ENCODE results near the gene MYO1G.

The MYO1G gene

GRCh38 chr7:44980393-44981034 lies 1.7 kb upstream of the MYO1G start:
- peak in 4 of 5 donors; percentile 42 to 91 (median 56) for DNase-seq

GRCh38 chr7:44979481-44980392 lies 922 bp upstream of the MYO1G start:
- DNase-seq: no peak

- DNase-seq: peak in 1 of 5 donors; percentile 57
These were observed 868 bp downstream of the MYO1G start for GRCh38 chr7:44977959-44978335.

- peak in 4 of 5 donors; percentile 48 to 91 (median 54) for DNase-seq
These were observed 1.4 kb downstream of the MYO1G start for GRCh38 chr7:44977304-44977958.

- no peak for DNase-seq
These were observed 2.0 kb downstream of the MYO1G start for GRCh38 chr7:44976746-44977196.

- DNase-seq: no peak
These were observed 2.6 kb downstream of the MYO1G start for GRCh38 chr7:44976040-44976745.

- DNase-seq: no peak
These were observed 3.3 kb downstream of the MYO1G start for GRCh38 chr7:44975331-44976039.

- DNase-seq: no peak
These were observed 4.3 kb downstream of the MYO1G start for GRCh38 chr7:44974549-44974948.

- peak in 3 of 5 donors; percentile 47 to 56 (median 54) for DNase-seq
These were observed 5.0 kb downstream of the MYO1G start for GRCh38 chr7:44973610-44974401.

GRCh38 chr7:44972562-44972961 lies 6.3 kb downstream of the MYO1G start:
- DNase-seq: no peak

- DNase-seq: no peak
These were observed 6.8 kb downstream of the MYO1G start for GRCh38 chr7:44971902-44972441.

GRCh38 chr7:44971188-44971901 lies 7.5 kb downstream of the MYO1G start:
- no peak for DNase-seq

- DNase-seq: no peak
These were observed 8.2 kb downstream of the MYO1G start for GRCh38 chr7:44970523-44971051.

GRCh38 chr7:44969701-44970522 lies 8.9 kb downstream of the MYO1G start:
- DNase-seq: peak in 1 of 5 donors; percentile 1

GRCh38 chr7:44969049-44969700 lies 9.6 kb downstream of the MYO1G start:
- DNase-seq: peak in 1 of 5 donors; percentile 0

GRCh38 chr7:44967571-44968446 lies 11.0 kb downstream of the MYO1G start:
- peak in 1 of 5 donors; percentile 0 for DNase-seq
